ENCODE measurements around the gene SPATA1. TPM values are rescaled to one million over a fixed set of nuclear protein-coding genes. Genes with fewer than 3 reads are reported as not detected.

The SPATA1 gene
- total RNA-seq, 1 experiment from 2014 or later, result 0.85 TPM

GRCh38 chr1:84584126-84584525 is 77.9 kb downstream of the SPATA1 start:
- H3K4me3 Mint-ChIP-seq, result 0 out of 2 replicates have a peak overlapping the region, but pooled peaks have one; percentile 4
- TF ChIP-seq PRRX2 (CRISPR knock-in tag; IDR thresholded peaks at IDR 0.05) (no peak), MLX (CRISPR knock-in tag; IDR thresholded peaks at IDR 0.05) (no peak), HMGA2 (CRISPR knock-in tag; IDR thresholded peaks at IDR 0.05) (no peak), JAZF1 (CRISPR knock-in tag; IDR thresholded peaks at IDR 0.05) (no peak), ETV6 (CRISPR knock-in tag; IDR thresholded peaks at IDR 0.05) (no peak), ZNF121 (CRISPR knock-in tag; IDR thresholded peaks at IDR 0.05) (no peak), RORB (CRISPR knock-in tag; IDR thresholded peaks at IDR 0.05) (no peak), CBFB (CRISPR knock-in tag; IDR thresholded peaks at IDR 0.05; ENCODE audit: low read depth) (no peak), JUN (CRISPR knock-in tag; IDR thresholded peaks at IDR 0.05) (no peak), OVOL2 (CRISPR knock-in tag; IDR thresholded peaks at IDR 0.05; ENCODE audit: borderline replicate concordance) (no peak), FOXP1 (CRISPR knock-in tag; IDR thresholded peaks at IDR 0.05; ENCODE audit: borderline replicate concordance) (no peak), NFYB (CRISPR knock-in tag; conservative IDR thresholded peaks at IDR 0.05; ENCODE audit: low read depth) (no peak)
- TF ChIP-seq, protein P1, sequence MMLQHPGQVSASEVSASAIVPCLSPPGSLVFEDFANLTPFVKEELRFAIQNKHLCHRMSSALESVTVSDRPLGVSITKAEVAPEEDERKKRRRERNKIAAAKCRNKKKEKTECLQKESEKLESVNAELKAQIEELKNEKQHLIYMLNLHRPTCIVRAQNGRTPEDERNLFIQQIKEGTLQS (CRISPR knock-in tag; conservative IDR thresholded peaks at IDR 0.05), result no peak
- TF ChIP-seq, protein P2, sequence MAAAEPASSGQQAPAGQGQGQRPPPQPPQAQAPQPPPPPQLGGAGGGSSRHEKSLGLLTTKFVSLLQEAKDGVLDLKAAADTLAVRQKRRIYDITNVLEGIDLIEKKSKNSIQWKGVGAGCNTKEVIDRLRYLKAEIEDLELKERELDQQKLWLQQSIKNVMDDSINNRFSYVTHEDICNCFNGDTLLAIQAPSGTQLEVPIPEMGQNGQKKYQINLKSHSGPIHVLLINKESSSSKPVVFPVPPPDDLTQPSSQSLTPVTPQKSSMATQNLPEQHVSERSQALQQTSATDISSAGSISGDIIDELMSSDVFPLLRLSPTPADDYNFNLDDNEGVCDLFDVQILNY (CRISPR knock-in tag; IDR thresholded peaks at IDR 0.05), result no peak
- TF ChIP-seq, protein P3, sequence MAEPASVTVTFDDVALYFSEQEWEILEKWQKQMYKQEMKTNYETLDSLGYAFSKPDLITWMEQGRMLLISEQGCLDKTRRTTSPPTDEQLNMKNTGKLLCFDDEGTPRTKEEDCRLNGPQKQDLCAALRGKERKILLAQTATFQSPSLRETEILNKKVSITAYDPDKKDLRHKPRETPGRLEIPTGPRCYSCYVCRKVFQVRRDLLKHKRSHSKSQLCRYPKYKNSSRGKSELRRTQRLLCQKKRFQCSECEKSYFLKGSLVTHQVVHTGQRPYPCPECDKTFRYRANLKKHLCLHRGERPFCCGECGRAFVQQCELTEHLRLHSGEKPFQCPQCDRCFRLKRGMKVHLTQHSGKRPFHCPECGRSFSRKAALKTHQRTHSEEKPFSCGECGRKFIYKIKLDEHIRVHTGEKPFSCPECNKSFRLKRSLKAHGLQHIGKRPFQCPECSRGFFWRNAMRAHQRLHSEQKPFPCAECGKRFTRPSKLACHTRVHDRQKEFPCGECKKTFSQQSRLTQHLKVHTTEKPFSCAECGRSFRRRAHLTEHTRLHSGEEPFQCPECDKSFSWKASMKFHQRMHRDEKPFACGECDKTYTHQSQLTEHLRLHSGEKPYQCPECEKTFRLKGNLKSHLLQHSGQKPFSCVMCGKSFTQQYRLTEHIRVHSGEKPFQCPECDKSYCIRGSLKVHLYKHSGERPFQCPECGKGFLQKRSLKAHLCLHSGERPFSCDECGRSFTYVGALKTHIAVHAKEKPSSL (CRISPR knock-in tag; conservative IDR thresholded peaks at IDR 0.05), result no peak
- H3K27me3 Mint-ChIP-seq (ENCODE audit: low read depth), result no peaks in the 10 kb centered on the region; the same call in 1 of the 2 replicates
- no peak for DNase-seq (ENCODE audit: low spot score)
- ChIA-PET POLR2A (interaction anchor here (0.7 to 1.0 kb wide), 2 partner anchors 10 to 30 kb away, joined by 3 to 4 read pairs; partner anchors contain the start of gene CTBS), CTCF (interaction anchor here (1.0 to 1.9 kb wide), 8 partner anchors 20 to 198 kb away, joined by 3 to 6 read pairs (median 4); partner anchors contain the start of genes GNG5 and SPATA1)
- H3K9me3 Mint-ChIP-seq, result peaks cover 18% of the 10 kb centered on the region
- ATAC-seq, result peak; percentile 51
- H3K4me1 Mint-ChIP-seq, result peaks cover 36% of the 10 kb centered on the region
- peak overlapping the region; percentile 70 for H3K27ac Mint-ChIP-seq
- H3K36me3 Mint-ChIP-seq, result peaks cover 14% of the 10 kb centered on the region

DNA sequence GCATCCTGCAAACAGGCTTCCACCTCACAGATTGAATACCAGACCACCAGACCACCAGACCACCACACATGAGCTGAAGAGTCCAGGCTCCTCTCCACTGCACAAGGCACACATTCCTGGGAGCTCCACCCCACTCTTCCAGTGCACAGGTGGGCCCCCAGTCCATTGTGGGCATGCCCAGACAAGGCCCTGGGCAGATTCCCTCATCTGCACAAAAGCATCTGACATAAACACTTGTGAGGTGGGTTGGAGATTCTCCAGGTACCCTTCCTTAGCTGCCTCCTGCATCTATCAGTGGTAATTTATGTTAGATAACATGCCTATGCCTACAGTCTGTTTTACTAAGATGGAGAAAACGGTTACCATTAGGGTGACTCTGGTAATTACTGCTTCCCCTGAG is 79.6 kb downstream of the SPATA1 start:
- DNase-seq (ENCODE audit: low spot score), result no peak
- TF ChIP-seq TCF7 (CRISPR knock-in tag; IDR thresholded peaks at IDR 0.05; ENCODE audit: low read depth) (no peak), JAZF1 (CRISPR knock-in tag; IDR thresholded peaks at IDR 0.05) (no peak), CREB1 (CRISPR knock-in tag; IDR thresholded peaks at IDR 0.05) (no peak), IRF2 (CRISPR knock-in tag; IDR thresholded peaks at IDR 0.05; ENCODE audit: borderline replicate concordance, low read depth) (no peak), ATF1 (CRISPR knock-in tag; IDR thresholded peaks at IDR 0.05) (no peak), STAT6 (CRISPR knock-in tag; conservative IDR thresholded peaks at IDR 0.05; ENCODE audit: low read depth) (no peak), FOXJ3 (CRISPR knock-in tag; IDR thresholded peaks at IDR 0.05; ENCODE audit: borderline replicate concordance) (no peak), NR2C2 (CRISPR knock-in tag; IDR thresholded peaks at IDR 0.05) (no peak), RORB (CRISPR knock-in tag; IDR thresholded peaks at IDR 0.05) (no peak)
- TF ChIP-seq, protein P2 (CRISPR knock-in tag; IDR thresholded peaks at IDR 0.05), result no peak
- TF ChIP-seq, protein P4, sequence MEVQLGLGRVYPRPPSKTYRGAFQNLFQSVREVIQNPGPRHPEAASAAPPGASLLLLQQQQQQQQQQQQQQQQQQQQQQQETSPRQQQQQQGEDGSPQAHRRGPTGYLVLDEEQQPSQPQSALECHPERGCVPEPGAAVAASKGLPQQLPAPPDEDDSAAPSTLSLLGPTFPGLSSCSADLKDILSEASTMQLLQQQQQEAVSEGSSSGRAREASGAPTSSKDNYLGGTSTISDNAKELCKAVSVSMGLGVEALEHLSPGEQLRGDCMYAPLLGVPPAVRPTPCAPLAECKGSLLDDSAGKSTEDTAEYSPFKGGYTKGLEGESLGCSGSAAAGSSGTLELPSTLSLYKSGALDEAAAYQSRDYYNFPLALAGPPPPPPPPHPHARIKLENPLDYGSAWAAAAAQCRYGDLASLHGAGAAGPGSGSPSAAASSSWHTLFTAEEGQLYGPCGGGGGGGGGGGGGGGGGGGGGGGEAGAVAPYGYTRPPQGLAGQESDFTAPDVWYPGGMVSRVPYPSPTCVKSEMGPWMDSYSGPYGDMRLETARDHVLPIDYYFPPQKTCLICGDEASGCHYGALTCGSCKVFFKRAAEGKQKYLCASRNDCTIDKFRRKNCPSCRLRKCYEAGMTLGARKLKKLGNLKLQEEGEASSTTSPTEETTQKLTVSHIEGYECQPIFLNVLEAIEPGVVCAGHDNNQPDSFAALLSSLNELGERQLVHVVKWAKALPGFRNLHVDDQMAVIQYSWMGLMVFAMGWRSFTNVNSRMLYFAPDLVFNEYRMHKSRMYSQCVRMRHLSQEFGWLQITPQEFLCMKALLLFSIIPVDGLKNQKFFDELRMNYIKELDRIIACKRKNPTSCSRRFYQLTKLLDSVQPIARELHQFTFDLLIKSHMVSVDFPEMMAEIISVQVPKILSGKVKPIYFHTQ (CRISPR knock-in tag; IDR thresholded peaks at IDR 0.05), result no peak
- POLR2A ChIA-PET, result interaction anchor here (0.5 kb wide), 1 partner anchor 29 kb away, joined by 4 read pairs; no protein-coding TSS in a partner anchor
- CTCF ChIA-PET, result interaction anchor here (0.7 to 0.8 kb wide), 2 partner anchors 11 to 434 kb away, joined by 3 to 4 read pairs; no protein-coding TSS in a partner anchor
- H3K9me3 Mint-ChIP-seq, result peaks cover 18% of the 10 kb centered on the region
- H3K4me1 Mint-ChIP-seq, result peaks cover 31% of the 10 kb centered on the region
- H3K36me3 Mint-ChIP-seq, result peaks cover 14% of the 10 kb centered on the region
- H3K27me3 Mint-ChIP-seq (ENCODE audit: low read depth), result no peaks in the 10 kb centered on the region; the same call in 1 of the 2 replicates
- no peak for ATAC-seq
- no peak overlapping the region for H3K4me3 Mint-ChIP-seq
- H3K27ac Mint-ChIP-seq, result no peak overlapping the region
